NK-92 treated with Interleukin-12 subunit alpha and Interleukin-12 subunit beta, amount 100 ng/mL, for 24 hours (cell line): ENCODE data around the gene LRRC66.

ENCODE experiments used
- DNase-seq: peaks from one replicate; lab custom pipeline; 2025; lab: John Stamatoyannopoulos, UW

LRRC66 gene

GRCh38 chr4:52014903-52015302 lies 5.3 kb downstream of the LRRC66 start:
- DNase-seq, result no peak

- DNase-seq, result no peak
Measured at GRCh38 chr4:52012651-52013050, 7.5 kb downstream of the LRRC66 start.

GRCh38 chr4:52010986-52011385 lies 9.2 kb downstream of the LRRC66 start:
- DNase-seq, result no peak

GRCh38 chr4:52006887-52007286 lies 13.3 kb downstream of the LRRC66 start:
- DNase-seq, result no peak

GRCh38 chr4:52005604-52006273 lies 14.4 kb downstream of the LRRC66 start:
- no peak for DNase-seq

- no peak for DNase-seq
Measured at GRCh38 chr4:52004414-52004813, 15.7 kb downstream of the LRRC66 start.

GRCh38 chr4:52001616-52002015 lies 18.5 kb downstream of the LRRC66 start:
- DNase-seq, result no peak

GRCh38 chr4:51999250-51999649 lies 20.9 kb downstream of the LRRC66 start:
- DNase-seq, result no peak

GRCh38 chr4:51998837-51999236 lies 21.3 kb downstream of the LRRC66 start:
- DNase-seq, result no peak

- DNase-seq, result no peak
Measured at GRCh38 chr4:51997647-51998046, 22.5 kb downstream of the LRRC66 start.

- DNase-seq, result no peak
Measured at GRCh38 chr4:51995647-51996220, 24.4 kb downstream of the LRRC66 start.

- DNase-seq, result no peak
Measured at GRCh38 chr4:51965862-51966261, 54.3 kb downstream of the LRRC66 start.

GRCh38 chr4:51963841-51964517 lies 56.2 kb downstream of the LRRC66 start:
- DNase-seq, result no peak

- no peak for DNase-seq
Measured at GRCh38 chr4:51960486-51960885, 59.7 kb downstream of the LRRC66 start.

- no peak for DNase-seq
Measured at GRCh38 chr4:51958199-51958968, 61.8 kb downstream of the LRRC66 start.
